DOHH2 (cell line): ENCODE data around the gene FAM149B1.

ENCODE experiments used
- EZH2phosphoT487 ChIP-seq: fragments of 200-600 bp; sonication (generic); IDR thresholded peaks from 2 replicates; pipeline ENCODE4 v1.6.1; 2017; ENCODE audit warnings: borderline replicate concordance, mild to moderate bottlenecking, antibody characterized with exemption, low read length, moderate library complexity, mixed read lengths
- TF ChIP-seq, protein P1 (sequence below): fragments of 200-600 bp; sonication (generic); IDR thresholded peaks from one replicate; pipeline ENCODE4 v1.5.1; 2014; ENCODE audit warnings: antibody characterized with exemption, mild to moderate bottlenecking, low read depth, low read length; ENCODE audit not compliant: poor library complexity, severe bottlenecking

DNA sequence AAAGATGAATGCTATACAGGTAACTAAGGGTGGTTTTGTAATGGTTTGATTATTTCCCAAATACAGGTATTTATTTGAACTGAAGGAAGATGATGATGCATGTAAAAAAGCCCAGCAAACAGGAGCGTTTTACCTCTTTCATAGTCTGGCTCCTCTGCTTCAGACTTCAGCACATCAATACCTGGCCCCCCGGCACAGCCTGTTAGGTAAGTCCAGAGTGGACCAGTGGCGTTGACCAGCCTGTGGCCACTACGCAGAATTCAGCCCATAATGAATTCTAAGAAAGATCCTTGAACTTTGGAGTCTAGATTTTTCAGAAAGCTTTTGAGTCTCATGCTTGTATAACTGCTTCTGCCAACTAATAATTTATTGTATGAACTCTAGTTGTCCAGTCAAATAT lies 48.0 kb upstream of the FAM149B1 start:
- TF ChIP-seq, protein P1, sequence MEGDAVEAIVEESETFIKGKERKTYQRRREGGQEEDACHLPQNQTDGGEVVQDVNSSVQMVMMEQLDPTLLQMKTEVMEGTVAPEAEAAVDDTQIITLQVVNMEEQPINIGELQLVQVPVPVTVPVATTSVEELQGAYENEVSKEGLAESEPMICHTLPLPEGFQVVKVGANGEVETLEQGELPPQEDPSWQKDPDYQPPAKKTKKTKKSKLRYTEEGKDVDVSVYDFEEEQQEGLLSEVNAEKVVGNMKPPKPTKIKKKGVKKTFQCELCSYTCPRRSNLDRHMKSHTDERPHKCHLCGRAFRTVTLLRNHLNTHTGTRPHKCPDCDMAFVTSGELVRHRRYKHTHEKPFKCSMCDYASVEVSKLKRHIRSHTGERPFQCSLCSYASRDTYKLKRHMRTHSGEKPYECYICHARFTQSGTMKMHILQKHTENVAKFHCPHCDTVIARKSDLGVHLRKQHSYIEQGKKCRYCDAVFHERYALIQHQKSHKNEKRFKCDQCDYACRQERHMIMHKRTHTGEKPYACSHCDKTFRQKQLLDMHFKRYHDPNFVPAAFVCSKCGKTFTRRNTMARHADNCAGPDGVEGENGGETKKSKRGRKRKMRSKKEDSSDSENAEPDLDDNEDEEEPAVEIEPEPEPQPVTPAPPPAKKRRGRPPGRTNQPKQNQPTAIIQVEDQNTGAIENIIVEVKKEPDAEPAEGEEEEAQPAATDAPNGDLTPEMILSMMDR = no peak
- no peak for TF ChIP-seq EZH2phosphoT487
